HEK293 (cell line): ENCODE measurements around the gene ATP13A3.
A peak's percentile ranks its signal among the peaks of the same experiment; 100 is the strongest.

ENCODE experiments used
- CTCF ChIA-PET: fragments of 350-600 bp; formaldehyde crosslinking; extraction: SDS; loops from one replicate; lab custom pipeline; 2021; ENCODE audit warnings: antibody characterized with exemption; lab: Yijun Ruan, JAX
- POLR2A ChIA-PET: fragments of 300-600 bp; formaldehyde crosslinking; extraction: SDS; loops from one replicate; lab custom pipeline; 2020; ENCODE audit warnings: antibody characterized with exemption, inconsistent platforms; lab: Yijun Ruan, JAX
- H3K27ac ChIP-seq: fragments of 200-500 bp; sonication (Bioruptor generic); 2 replicates; pipeline ENCODE4 v1.5.1; 2014; ENCODE audit warnings: low read depth, low read length, control low read depth, inconsistent platforms; ENCODE audit errors: extremely low read depth
- H3K36me3 ChIP-seq, 2 experiments: fragments of 200-500 bp in 1 of 2; sonication (Bioruptor generic) in 1 of 2; 1 replicate in 1 of 2; 2 replicates in 1 of 2; pipeline ENCODE4 v1.5.1; 2014 to 2017; ENCODE audit warnings: inconsistent platforms in 2 of 2, low read length in 2 of 2; ENCODE audit not compliant: control insufficient read depth in 2 of 2, insufficient read depth in 1 of 2
- H3K4me1 ChIP-seq: fragments of 200-500 bp; sonication (Bioruptor generic); 2 replicates; pipeline ENCODE4 v1.5.1; 2014; ENCODE audit warnings: mild to moderate bottlenecking, low read length, inconsistent platforms; ENCODE audit not compliant: control insufficient read depth, insufficient read depth
- H3K4me3 ChIP-seq: 2 replicates; pipeline ENCODE4 v1.5.1; 2011; ENCODE audit warnings: low read depth, mild to moderate bottlenecking, control low read depth, low read length, moderate library complexity
- H3K9me3 ChIP-seq: fragments of 200-500 bp; sonication (Bioruptor generic); 2 replicates; pipeline ENCODE4 v1.5.1; 2014; ENCODE audit warnings: low read depth, low read length, inconsistent platforms; ENCODE audit not compliant: control insufficient read depth, insufficient read depth
- EGR2 ChIP-seq: fragments of 450-650 bp; formaldehyde crosslinking; IDR thresholded peaks from 2 replicates; pipeline ENCODE4 v1.5.1; 2016; ENCODE audit warnings: low read depth, missing biosample characterization, missing genetic modification characterization
- KLF10 ChIP-seq: fragments of 450-650 bp; IDR thresholded peaks from 2 replicates; pipeline ENCODE4 v1.5.1; 2018; ENCODE audit warnings: missing biosample characterization, mild to moderate bottlenecking, missing genetic modification characterization
- MZF1 ChIP-seq: fragments of 450-650 bp; formaldehyde crosslinking; IDR thresholded peaks from 2 replicates; pipeline ENCODE4 v1.5.1; 2017; ENCODE audit warnings: missing biosample characterization, missing genetic modification characterization, borderline replicate concordance
- SP7 ChIP-seq: fragments of 450-650 bp; formaldehyde crosslinking; IDR thresholded peaks from 2 replicates; pipeline ENCODE4 v1.5.1; 2016; ENCODE audit warnings: missing biosample characterization, missing genetic modification characterization
- ZNF10 ChIP-seq: fragments of 450-650 bp; formaldehyde crosslinking; IDR thresholded peaks from 2 replicates; pipeline ENCODE4 v1.5.1; 2017; ENCODE audit warnings: missing biosample characterization, missing genetic modification characterization
- ZNF19 ChIP-seq: fragments of 450-650 bp; formaldehyde crosslinking; IDR thresholded peaks from 2 replicates; pipeline ENCODE4; 2016; ENCODE audit warnings: missing biosample characterization, missing genetic modification characterization, low read depth
- ZNF223 ChIP-seq: fragments of 450-650 bp; formaldehyde crosslinking; IDR thresholded peaks from 2 replicates; pipeline ENCODE4 v1.5.1; 2016; ENCODE audit warnings: missing biosample characterization, missing genetic modification characterization
- ZNF350 ChIP-seq: fragments of 450-650 bp; formaldehyde crosslinking; IDR thresholded peaks from 2 replicates; pipeline ENCODE4 v1.5.0; 2017; ENCODE audit warnings: missing biosample characterization, mild to moderate bottlenecking, missing genetic modification characterization
- ZNF391 ChIP-seq: fragments of 450-650 bp; formaldehyde crosslinking; IDR thresholded peaks from 2 replicates; pipeline ENCODE4 v1.5.1; 2016; ENCODE audit warnings: low read depth, missing biosample characterization, missing genetic modification characterization, borderline replicate concordance
- ZNF600 ChIP-seq: fragments of 450-650 bp; formaldehyde crosslinking; IDR thresholded peaks from 2 replicates; pipeline ENCODE4 v1.5.1; 2016; ENCODE audit warnings: missing biosample characterization, missing genetic modification characterization
- ZNF621 ChIP-seq: fragments of 450-650 bp; formaldehyde crosslinking; IDR thresholded peaks from 2 replicates; pipeline ENCODE4 v1.5.1; 2017; ENCODE audit warnings: missing biosample characterization, missing genetic modification characterization
- ZNF670 ChIP-seq: fragments of 450-650 bp; formaldehyde crosslinking; IDR thresholded peaks from 2 replicates; pipeline ENCODE4 v1.5.1; 2016; ENCODE audit warnings: missing biosample characterization, missing genetic modification characterization, low read depth
- ZSCAN23 ChIP-seq: fragments of 450-650 bp; formaldehyde crosslinking; IDR thresholded peaks from 2 replicates; pipeline ENCODE4 v1.5.1; 2016; ENCODE audit warnings: missing biosample characterization, missing genetic modification characterization
- ZXDB ChIP-seq: fragments of 450-650 bp; formaldehyde crosslinking; IDR thresholded peaks from 2 replicates; pipeline ENCODE4 v1.5.1; 2016; ENCODE audit warnings: missing biosample characterization, missing genetic modification characterization
- TF ChIP-seq, protein P1 (sequence below): fragments of 450-650 bp; formaldehyde crosslinking; IDR thresholded peaks from 2 replicates; pipeline ENCODE4 v1.5.1; 2016; ENCODE audit warnings: missing biosample characterization, missing genetic modification characterization
- TF ChIP-seq, protein P2 (sequence below): fragments of 450-650 bp; formaldehyde crosslinking; IDR thresholded peaks from 2 replicates; pipeline ENCODE4 v1.5.1; 2016; ENCODE audit warnings: missing biosample characterization, missing genetic modification characterization
- TF ChIP-seq, protein P3 (sequence below): fragments of 450-650 bp; formaldehyde crosslinking; IDR thresholded peaks from 2 replicates; pipeline ENCODE4 v1.5.1; 2016; ENCODE audit warnings: missing biosample characterization, missing genetic modification characterization

Gene ATP13A3

DNA sequence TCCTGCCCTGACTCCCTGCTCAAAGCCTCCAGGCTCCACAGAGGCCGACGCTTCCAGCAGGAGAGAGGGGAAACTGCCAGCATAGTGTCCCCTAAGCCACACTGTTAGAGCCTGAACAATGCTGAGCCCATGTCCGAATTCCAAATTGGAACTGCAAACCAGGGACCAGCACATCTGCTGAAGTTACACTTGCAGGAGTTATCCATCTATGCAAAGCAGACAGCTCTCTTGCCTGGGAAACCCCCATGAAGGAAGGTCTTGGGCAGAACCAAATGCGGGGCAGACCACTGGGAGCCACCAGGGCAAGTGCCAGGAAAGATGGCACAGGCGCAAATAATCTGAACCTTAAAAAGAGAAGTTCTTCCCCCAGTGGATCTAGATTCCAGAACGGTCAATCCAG is 117.9 kb downstream of the ATP13A3 start:
- no peaks in the 10 kb centered on the region for H3K4me1 ChIP-seq
- no peak for TF ChIP-seq ZNF19
- TF ChIP-seq, protein P1, sequence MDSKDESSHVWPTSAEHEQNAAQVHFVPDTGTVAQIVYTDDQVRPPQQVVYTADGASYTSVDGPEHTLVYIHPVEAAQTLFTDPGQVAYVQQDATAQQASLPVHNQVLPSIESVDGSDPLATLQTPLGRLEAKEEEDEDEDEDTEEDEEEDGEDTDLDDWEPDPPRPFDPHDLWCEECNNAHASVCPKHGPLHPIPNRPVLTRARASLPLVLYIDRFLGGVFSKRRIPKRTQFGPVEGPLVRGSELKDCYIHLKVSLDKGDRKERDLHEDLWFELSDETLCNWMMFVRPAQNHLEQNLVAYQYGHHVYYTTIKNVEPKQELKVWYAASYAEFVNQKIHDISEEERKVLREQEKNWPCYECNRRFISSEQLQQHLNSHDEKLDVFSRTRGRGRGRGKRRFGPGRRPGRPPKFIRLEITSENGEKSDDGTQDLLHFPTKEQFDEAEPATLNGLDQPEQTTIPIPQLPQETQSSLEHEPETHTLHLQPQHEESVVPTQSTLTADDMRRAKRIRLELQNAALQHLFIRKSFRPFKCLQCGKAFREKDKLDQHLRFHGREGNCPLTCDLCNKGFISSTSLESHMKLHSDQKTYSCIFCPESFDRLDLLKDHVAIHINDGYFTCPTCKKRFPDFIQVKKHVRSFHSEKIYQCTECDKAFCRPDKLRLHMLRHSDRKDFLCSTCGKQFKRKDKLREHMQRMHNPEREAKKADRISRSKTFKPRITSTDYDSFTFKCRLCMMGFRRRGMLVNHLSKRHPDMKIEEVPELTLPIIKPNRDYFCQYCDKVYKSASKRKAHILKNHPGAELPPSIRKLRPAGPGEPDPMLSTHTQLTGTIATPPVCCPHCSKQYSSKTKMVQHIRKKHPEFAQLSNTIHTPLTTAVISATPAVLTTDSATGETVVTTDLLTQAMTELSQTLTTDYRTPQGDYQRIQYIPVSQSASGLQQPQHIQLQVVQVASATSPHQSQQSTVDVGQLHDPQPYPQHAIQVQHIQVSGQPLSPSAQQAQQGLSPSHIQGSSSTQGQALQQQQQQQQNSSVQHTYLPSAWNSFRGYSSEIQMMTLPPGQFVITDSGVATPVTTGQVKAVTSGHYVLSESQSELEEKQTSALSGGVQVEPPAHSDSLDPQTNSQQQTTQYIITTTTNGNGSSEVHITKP (tag by site-specific recombination), result peak; percentile 91
- no peaks in the 10 kb centered on the region for H3K36me3 ChIP-seq
- H3K4me3 ChIP-seq, result no peak overlapping the region
- no peaks in the 10 kb centered on the region for H3K9me3 ChIP-seq
- no peak overlapping the region for H3K27ac ChIP-seq
- CTCF ChIA-PET, result interaction anchor here (1.7 kb wide), 1 partner anchor 25 kb away, joined by 4 read pairs; no protein-coding TSS in a partner anchor
- POLR2A ChIA-PET, result no interaction called here

DNA sequence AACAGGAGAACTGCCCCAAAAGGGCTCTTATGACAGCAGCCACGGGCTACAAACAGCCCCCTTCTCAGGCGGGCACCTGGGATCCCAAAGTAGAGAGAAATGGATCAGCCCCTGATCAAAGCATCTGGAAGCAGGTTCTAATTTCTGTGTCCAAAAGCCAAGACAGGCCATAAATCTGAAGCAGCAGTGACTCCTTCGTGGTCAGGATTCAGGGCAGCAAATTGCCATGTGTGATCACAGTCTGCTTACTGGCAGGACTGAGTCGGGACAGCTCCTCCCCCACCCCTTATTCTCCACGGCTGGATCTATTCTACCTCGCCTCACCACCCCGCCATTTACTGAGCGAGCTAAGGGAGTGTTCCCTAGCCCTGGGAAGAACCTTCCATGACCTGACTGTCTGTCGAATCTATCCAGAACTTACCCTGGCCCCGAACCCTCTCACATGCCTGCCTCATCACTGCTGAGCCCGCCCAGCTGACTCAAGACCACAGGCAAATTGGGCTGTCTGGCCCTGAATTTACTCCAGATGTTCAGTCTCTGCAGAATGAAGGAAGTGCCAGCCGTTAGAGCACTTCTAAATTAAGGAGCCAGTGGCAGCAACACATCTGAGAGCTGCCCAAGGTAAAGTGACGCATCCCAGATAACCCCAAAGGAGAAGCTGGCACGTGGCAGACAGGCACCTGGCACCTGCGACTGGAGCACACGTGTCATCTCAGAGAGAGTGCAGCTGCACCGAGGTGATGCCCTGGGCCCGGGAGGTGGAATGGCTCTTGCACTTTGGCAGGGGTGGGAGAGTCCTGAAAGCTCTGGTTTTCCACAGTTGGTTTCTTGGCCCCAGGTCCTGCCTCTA is 118.6 kb downstream of the ATP13A3 start:
- Histone ChIP-seq H3K4me1 (no peaks in the 10 kb centered on the region), H3K27ac (no peak overlapping the region), H3K36me3 (no peaks in the 10 kb centered on the region), H3K4me3 (no peak overlapping the region), H3K9me3 (no peaks in the 10 kb centered on the region)
- POLR2A ChIA-PET, result no interaction called here
- no peak for TF ChIP-seq KLF10 (tag by site-specific recombination)
- no peak for TF ChIP-seq ZNF10 (tag by site-specific recombination)
- TF ChIP-seq ZNF621, result no peak
- no peak for TF ChIP-seq ZXDB (tag by site-specific recombination)
- TF ChIP-seq ZNF350 (tag by site-specific recombination), result no peak
- TF ChIP-seq ZSCAN23 (tag by site-specific recombination), result no peak
- TF ChIP-seq ZNF223 (tag by site-specific recombination), result no peak
- no peak for TF ChIP-seq ZNF391 (tag by site-specific recombination)
- TF ChIP-seq EGR2 (tag by site-specific recombination), result no peak
- TF ChIP-seq, protein P2, sequence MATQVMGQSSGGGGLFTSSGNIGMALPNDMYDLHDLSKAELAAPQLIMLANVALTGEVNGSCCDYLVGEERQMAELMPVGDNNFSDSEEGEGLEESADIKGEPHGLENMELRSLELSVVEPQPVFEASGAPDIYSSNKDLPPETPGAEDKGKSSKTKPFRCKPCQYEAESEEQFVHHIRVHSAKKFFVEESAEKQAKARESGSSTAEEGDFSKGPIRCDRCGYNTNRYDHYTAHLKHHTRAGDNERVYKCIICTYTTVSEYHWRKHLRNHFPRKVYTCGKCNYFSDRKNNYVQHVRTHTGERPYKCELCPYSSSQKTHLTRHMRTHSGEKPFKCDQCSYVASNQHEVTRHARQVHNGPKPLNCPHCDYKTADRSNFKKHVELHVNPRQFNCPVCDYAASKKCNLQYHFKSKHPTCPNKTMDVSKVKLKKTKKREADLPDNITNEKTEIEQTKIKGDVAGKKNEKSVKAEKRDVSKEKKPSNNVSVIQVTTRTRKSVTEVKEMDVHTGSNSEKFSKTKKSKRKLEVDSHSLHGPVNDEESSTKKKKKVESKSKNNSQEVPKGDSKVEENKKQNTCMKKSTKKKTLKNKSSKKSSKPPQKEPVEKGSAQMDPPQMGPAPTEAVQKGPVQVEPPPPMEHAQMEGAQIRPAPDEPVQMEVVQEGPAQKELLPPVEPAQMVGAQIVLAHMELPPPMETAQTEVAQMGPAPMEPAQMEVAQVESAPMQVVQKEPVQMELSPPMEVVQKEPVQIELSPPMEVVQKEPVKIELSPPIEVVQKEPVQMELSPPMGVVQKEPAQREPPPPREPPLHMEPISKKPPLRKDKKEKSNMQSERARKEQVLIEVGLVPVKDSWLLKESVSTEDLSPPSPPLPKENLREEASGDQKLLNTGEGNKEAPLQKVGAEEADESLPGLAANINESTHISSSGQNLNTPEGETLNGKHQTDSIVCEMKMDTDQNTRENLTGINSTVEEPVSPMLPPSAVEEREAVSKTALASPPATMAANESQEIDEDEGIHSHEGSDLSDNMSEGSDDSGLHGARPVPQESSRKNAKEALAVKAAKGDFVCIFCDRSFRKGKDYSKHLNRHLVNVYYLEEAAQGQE, result no peak
- no peak for TF ChIP-seq ZNF670 (tag by site-specific recombination)
- peak; percentile 93; the same call in 1 of the 2 replicates for TF ChIP-seq ZNF600 (tag by site-specific recombination)
- no peak for TF ChIP-seq MZF1 (tag by site-specific recombination)
- TF ChIP-seq, protein P3, sequence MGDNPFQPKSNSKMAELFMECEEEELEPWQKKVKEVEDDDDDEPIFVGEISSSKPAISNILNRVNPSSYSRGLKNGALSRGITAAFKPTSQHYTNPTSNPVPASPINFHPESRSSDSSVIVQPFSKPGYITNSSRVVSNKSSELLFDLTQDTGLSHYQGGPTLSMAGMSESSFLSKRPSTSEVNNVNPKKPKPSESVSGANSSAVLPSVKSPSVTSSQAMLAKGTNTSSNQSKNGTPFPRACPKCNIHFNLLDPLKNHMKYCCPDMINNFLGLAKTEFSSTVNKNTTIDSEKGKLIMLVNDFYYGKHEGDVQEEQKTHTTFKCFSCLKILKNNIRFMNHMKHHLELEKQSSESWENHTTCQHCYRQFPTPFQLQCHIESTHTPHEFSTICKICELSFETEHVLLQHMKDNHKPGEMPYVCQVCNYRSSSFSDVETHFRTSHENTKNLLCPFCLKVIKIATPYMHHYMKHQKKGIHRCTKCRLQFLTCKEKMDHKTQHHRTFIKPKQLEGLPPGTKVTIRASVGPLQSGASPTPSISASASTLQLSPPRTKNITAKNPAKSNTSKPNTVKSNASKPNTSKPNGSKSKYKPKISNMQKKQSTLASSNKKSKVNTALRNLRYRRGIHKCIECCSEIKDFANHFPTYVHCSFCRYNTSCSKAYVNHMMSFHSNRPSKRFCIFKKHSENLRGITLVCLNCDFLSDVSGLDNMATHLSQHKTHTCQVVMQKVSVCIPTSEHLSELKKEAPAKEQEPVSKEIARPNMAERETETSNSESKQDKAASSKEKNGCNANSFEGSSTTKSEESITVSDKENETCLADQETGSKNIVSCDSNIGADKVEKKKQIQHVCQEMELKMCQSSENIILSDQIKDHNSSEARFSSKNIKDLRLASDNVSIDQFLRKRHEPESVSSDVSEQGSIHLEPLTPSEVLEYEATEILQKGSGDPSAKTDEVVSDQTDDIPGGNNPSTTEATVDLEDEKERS (tag by site-specific recombination), result no peak
- TF ChIP-seq SP7 (tag by site-specific recombination), result peak; percentile 76
- CTCF ChIA-PET, result interaction anchor here (0.6 to 1.7 kb wide), 2 partner anchors 24 to 33 kb away, joined by 4 read pairs; no protein-coding TSS in a partner anchor
